Fibroblast of gingiva (primary cell): ENCODE results near the gene LURAP1L.

ENCODE experiments used
- DNase-seq: peaks from one replicate; pipeline ENCODE4 v3.0.0-alpha.2; 2011; ENCODE audit warnings: low read depth

LURAP1L gene

DNA sequence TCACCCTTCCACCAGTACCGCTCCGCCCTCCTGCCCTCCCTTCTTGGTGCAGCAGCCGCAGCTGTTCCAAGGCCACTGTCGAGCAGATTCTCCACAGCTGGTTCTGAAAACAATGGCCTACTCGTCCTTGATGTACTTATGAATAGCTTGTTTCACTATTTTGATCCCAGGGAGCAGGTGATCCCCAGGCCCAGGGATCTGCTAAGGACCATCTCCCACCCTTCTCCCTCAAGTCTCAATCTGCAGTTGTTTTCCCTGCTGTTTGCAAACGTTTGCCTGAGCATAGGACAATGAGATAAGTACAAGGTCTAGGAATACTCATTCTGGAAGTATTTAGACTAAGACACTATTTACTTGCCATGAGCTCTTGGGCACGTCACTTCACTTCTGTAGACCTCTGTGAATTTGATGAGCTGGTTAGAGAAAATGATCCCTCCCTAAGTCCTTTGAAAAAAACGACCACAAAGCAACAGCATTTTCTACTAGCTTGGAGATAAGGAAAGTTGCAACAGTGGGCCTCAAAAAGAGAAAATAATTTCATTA, 1.8 kb downstream of the LURAP1L start:
- no peak for DNase-seq

DNA sequence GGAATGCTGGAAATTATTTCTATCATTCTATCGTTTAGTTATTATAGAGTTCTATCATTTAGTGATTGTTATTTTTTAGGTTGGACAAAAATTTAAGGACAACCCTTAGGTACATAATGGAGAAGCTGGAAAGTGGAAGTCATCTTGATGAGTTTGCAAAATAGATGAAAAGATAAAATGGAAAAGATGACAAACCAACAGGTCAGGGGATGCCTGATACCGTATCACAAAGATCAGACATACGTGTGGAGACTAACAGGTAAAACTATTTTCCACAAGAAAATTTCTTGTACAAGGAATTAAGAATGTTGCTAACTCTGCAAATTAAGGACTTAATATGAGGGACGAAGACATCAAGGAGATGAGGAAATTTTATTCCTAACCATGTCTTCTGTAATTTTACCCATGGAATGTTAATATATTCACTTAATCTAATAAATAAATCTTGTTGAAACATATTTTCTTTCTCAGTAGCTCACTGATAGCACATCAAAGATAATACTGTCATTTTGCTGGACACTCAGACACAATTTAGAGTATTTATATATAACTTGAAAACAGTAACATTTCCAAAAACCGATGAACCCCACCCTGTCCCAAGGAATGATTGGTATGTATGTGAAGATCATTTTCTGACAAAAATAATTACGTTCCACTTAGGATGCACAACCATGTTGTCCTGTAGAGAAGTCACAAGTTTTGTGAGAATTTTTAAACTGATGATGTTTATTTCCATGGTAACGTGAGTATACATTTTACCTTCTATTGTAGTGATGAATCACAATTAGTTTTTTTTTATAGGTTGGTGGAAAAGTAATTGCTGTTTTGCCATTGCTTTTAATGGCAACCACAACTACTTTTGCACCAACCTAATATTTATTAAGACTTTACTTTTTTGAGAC, 2.6 kb downstream of the LURAP1L start:
- peak; percentile 16 for DNase-seq

DNA sequence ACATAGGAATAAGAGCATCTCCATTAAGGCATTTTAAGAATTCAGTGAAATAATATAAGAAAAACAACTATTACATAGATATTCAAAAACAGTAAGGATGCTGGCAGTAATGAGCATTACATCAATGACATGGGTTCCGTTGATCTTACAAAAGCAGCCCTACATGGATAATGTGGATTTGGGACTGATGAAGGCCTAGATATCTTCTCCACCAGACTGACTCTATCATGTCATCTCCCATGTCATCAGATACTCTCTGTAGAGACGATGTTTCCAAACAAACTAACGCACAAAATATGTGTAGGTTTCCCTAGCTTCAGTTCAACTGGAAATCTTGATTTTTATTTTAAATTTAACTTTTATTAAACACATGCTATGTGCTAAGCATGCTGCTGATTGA, 3.6 kb downstream of the LURAP1L start:
- no peak for DNase-seq

DNA sequence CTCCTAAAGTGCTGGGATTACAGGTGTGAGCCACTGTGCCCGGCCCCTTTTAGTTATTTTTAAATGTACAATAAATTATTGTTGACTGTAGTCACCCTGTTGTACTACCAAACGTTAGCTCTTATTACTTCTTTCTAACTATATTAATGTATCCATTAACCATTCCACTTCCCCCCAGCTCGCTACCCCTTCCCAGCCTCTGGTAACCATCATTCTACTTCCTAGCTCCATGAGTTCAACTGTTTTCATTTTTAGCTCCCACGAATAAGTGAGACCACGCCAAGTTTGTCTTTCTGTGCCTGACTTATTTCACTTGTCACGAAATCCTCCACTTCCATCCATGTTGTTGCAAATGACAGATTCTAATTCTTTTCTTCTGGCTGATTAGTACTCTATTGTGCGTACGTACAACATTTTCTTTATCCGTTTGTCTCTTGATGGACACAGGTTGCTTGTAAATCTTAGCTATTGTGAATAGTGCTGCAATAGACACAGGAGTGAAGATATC, 6.5 kb downstream of the LURAP1L start:
- DNase-seq = no peak

DNA sequence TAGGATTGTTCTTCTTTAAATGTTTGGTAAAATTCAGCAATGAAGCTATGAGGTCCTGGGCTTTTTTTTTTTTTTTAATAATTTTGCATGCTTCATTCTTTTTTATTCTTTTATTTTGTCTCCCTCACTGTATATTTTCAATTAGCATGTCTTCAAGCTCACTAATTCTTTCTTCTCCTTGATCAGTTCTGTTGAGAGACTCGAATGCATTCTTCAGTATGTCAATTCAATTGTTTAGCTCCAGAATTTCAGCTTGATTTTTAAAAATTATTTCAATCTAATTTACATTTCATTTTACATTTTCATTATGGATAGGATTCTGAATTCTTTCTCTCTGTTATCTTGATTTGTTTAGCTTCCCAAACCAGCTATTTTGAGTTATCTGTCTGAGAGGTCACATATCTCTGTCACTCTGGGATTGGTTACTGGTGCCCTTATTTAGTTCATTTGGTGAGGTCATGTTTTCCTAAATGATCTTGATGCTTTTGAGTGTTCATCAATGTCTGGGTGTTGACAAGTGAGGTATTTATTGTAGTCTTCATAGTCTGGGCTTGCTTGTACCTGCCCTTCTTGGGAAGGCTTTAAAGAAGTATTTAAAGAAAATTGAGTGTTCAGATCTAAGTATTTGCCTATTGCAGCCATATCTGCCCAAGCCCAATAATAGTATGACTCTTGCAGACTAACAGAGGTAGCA, 9.1 kb downstream of the LURAP1L start:
- no peak for DNase-seq

DNA sequence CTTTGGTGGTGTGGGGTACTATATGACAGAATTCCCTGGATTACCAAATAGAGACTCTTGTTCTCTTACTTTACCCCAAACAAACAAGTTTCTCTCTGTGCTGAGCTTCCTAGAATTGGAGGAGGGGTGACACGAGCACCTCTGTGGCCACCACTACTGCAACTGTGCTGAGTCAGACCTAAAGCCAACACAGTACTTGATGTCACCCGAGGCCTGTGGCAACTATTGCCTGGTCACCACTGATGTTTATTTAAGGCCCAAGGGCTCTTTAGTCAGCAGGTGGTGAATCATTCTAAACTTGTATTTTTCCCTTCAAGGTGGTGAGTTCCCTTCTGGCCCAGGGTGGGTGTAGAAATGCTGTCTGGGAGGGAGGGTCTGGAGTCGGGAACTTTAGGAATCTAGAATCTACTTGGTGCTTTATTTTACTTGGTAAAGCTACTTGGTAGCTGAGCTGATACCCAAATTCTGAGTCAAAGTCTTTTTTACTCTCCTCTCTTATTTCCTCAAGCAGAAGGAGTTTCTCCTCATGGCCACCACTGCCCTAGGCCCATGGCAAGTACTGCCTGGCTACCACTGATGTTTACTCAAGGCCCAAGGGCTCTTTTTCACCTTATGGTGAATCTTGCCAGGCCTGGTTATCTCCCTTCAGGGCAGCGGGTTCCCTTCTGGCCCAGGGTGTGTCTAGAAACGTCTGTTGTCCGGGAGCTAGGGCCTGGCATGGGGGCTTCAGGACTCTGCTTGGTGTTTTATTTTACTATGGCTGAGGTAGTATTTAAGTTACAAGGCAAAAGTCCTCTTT, 9.8 kb downstream of the LURAP1L start:
- peak; percentile 91 for DNase-seq

GRCh38 chr9:12785260-12785770, 10.5 kb downstream of the LURAP1L start:
- no peak for DNase-seq

- no peak for DNase-seq
Observed at GRCh38 chr9:12785941-12786340, 11.1 kb downstream of the LURAP1L start.

GRCh38 chr9:12790001-12790400, 15.2 kb downstream of the LURAP1L start:
- DNase-seq = no peak

GRCh38 chr9:12790883-12791282, 16.1 kb downstream of the LURAP1L start:
- no peak for DNase-seq

DNA sequence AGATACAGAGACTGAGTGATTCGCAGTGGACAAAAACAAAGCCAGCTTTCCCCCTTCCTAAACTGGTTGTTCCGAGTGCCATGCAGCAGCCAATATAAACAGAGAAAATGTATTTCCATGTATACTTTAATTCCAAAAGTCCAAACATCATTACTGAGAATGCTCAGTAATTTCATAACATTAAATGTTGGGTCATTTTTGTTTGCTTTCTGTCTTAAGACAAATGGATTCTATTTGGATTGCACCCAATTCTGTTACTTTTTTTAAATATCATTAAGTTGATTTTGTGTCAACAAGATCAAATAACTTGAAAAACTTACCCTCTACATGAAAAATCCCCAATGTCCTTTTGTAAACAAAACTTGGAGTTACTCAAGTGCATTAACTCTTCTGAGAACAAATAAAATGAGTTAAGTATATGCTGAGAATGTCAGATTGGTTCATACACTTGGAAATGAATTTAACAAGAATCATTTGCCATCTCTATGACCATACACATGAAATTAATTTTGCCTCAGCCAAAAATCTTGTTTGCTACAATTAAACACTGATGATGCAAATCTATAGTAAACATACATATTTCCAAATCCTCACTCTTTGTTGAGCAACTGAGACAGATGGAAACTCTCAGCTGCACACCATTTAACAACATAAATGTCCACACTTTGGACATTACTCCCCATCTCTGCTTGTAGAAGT, 19.4 kb downstream of the LURAP1L start:
- peak; percentile 96 for DNase-seq

DNA sequence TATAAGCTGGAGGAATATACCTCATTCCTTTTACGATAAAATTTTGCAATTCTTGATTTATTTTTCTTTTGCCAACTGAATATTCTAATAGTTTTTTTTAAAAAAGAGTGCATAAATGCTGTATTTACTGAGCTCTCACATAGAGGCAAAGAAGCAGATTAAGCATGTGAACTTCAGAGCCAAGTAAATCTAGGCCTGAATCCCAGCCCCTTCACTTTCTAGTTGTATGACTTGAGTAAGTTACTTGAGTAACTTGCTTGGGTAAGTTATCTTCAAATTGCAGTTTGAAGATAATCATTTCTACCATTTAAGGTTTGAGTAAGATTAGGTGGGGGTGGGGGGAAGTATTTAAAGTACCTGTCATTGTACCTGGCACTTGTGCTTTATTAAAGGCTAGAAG, 21.8 kb downstream of the LURAP1L start:
- DNase-seq = no peak

- no peak for DNase-seq
Observed at GRCh38 chr9:12797037-12797436, 22.2 kb downstream of the LURAP1L start.

DNA sequence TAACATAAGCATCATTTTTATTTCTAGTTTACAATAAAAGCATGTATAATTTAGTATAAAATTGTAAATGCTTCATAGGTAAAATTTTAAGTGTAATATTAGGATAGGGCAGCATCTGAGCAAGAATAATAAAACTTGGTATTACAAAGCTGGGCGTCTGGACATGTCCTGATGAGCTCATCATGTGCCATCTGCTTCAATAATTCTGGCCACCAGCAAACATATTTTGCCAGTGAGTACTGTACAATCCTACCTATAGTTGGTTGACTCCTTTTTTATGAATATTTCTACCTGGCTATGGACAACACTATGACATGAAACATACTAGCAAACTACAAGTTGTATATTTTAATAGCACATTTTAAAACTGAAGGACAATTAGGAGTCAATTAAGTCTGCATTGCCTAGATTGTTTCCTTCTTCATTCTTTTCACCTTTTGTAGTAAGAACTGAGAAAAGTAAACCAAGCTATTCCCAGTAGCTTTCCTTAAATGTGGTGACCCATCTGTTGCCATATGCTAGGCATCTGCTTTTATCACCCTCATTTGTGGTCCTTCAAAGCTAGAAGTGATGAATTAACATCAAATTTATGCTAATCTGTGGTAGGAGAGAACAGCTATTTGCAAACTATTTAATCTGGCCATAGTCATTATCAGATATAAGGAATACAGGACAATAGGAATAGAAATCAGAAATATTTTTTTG, 23.4 kb downstream of the LURAP1L start:
- DNase-seq = no peak

DNA sequence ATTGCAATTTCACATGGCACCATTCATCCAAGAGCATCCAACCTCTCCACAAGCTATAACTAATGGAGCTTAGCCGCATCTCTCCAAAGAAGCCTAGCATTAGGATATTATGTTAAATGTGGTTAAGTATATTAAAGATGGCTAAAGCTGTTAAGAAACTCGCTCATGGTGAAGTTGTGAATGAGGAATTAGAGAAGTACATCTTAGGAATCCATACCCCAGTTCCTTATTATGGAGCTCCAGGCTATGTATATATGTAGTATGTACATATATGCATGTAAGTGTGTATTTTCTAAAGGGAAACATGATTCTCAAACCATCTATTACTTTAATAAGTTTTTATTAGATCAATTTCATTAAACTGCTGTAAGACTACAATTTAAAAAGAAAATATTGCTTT, 26.4 kb downstream of the LURAP1L start:
- DNase-seq = no peak

DNA sequence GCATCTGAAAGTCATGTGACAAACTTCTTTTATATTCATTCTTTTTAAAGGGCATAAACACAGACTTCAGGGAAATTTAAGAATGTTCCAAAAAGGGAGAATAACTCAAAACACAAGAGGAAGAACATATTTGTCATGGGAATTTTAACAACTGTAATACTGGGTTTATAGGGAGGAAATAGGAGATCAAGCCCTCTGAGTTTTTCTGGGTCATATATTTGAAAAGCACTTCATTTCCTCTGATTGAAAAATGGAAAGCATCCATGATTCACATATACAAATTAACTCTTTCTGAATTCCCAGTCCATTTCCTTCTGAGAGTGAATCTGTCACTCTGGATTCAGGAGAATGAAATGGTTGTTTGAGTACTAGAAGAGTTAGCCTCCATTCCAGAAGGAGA, 26.8 kb downstream of the LURAP1L start:
- DNase-seq = no peak

DNA sequence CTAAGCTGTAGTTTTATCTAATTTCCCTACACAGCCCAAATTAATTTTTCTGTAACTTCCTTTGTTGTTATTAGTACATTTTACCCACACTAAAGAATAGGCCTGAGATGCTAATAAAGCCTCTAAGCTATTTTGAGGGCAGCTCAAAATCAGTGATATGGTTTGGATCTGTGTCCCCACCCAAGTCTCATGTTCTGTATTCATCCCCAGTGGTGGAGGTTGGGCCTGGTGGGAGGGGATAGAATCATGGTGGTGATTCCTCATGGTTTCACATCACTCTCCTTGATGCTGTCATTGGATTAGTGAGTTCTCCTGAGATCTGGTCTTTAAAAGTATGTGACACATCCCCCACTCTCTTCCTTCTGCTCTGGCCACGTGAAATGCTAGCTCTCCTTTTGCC, 27.3 kb downstream of the LURAP1L start:
- no peak for DNase-seq

DNA sequence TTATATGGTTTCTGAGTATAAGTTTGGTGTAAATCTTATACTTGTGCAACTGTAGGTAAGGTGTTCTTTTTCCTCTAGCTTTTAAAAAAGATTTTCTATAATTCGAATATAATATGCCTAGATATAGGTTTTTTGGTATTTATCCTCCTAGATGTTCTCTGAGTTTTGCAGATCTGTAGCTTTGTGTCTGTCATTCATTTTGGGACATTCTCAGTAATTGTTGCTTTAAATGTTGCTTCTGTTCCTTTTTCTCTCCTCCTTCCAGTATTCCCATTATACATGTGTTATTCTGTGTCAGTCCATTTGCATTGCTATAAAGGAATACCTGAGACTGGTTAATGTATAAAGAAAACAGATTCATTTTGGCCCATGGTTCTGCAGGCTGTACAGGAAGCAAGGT, 33.7 kb downstream of the LURAP1L start:
- no peak for DNase-seq

DNA sequence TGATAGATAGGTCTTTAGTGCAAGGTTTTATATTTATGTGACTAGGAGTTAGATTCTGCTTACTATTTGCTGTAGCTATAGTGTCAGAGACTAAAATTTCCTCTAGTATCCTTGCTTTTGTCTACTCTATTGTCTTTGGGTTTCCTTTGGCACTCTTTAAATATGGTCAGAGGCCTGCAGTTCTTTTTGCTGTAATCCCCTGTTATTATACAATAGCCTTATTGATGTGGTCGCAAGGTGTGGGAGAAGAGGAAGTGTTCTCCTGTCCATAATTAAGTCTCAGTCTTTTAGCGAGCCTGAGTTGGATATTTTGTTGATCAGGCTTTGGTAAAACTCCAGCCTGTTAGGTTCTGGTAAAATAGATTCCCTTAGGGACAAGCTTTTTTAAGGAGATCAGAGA, 34.9 kb downstream of the LURAP1L start:
- DNase-seq = no peak

GRCh38 chr9:12811935-12812334, 37.1 kb downstream of the LURAP1L start:
- no peak for DNase-seq

DNA sequence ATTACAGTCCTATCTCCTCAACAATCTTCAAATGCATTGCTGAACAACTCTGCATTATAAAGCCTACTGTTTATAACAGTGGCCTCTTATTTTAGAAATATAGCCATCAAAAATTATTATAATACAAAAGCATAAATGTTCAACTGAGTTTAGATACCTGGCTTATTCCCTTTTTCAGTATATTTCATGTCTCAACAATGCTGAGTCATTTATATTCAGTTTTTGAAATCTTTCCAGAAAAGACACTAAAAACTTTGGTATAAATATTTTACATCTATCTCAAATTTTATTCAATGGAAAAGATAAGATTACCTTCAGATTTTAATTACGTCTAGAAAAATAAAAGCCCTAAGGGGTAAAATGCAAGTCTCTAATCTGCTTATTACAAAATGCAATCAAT, 37.9 kb downstream of the LURAP1L start:
- no peak for DNase-seq
